Stimulated activated CD4-positive, alpha-beta T cell treated with anti-CD3 and anti-CD28 coated beads, Interleukin-1b, Interleukin-23, amount 100 ng/mL, for 24 hours (primary cell): ENCODE results near the gene HECTD2.
"Not testable (repeated sequence)": the region's sequence is repeated elsewhere in the genome, so short reads cannot be mapped to it uniquely, and the experiment has no call there.

Experiments used
- DNase-seq, 4 experiments: peaks; one replicate each; pipeline ENCODE4 v3.0.0-alpha.2; 2020; ENCODE audit warnings: low read depth in 4 of 4, low spot score in 1 of 4

The HECTD2 gene

DNA sequence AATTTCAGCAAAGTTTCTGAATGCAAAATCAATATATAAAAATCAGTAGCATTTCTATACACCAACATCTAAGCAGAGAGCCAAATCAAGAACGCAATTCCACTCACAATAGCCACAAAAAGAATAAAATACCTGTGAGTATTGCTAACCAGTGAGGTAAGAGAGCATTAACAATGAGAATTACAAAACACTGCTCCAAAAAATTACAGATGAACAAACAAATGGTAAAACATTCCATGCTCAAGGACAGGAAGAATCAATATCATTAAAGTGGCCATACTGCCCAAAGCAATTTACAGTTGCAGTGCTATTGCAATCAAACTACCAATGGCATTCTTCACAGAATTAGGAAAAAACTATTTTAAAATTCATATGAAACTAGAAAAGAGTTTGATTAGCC lies 61.5 kb downstream of the HECTD2 start:
- no peak for DNase-seq

DNA sequence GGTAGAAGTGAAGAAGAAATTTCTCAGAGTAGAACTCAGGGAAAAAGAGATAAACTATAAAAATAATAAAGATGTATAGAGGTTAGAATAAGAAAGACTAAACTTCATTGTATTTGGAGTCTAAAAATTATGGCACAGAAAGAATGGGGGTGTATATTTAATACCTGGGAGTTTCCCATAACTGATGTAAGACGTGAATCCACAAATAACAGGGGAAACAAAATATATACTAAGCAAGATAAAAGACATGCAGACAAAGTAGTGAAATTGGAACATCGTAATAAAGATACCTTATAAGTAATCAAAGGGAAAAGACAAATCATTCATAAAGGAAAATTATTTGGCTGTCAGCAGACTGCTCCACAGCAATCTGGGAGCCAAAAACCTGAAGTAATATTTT lies 62.8 kb downstream of the HECTD2 start:
- DNase-seq: no peak

- DNase-seq: no peak
Observed at GRCh38 chr10:91474009-91474408, 63.9 kb downstream of the HECTD2 start.

DNA sequence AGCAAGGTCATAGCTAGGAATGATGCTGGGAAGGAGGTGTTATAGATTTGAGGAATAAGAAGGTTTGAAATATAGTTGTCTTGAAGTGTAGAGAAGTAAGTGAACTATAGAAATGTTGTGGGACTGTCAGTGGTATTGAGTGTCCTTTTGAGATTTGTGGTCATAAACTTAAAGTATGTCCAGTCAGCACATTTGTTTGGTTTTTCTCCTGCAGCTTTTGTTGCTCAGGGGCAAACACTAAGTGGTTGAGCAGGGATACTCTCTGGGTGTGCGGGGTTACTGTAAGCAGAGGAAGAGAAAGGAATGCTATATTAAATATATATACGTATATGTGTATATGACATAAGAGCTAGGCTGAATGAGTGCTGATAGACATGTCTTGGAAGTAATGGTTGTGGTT lies 67.1 kb downstream of the HECTD2 start:
- DNase-seq: no peak

- no peak for DNase-seq
Observed at GRCh38 chr10:91479583-91479982, 69.4 kb downstream of the HECTD2 start.

GRCh38 chr10:91487911-91488582 lies 77.9 kb downstream of the HECTD2 start:
- no peak for DNase-seq

GRCh38 chr10:91493313-91493712 lies 83.2 kb downstream of the HECTD2 start:
- DNase-seq: no peak

GRCh38 chr10:91495402-91495801 lies 85.3 kb downstream of the HECTD2 start:
- no peak for DNase-seq

GRCh38 chr10:91496016-91496415 lies 85.9 kb downstream of the HECTD2 start:
- no peak for DNase-seq

GRCh38 chr10:91511549-91512330 lies 101.6 kb downstream of the HECTD2 start:
- DNase-seq: no peak

- DNase-seq: no peak
Observed at GRCh38 chr10:91512458-91512857, 102.3 kb downstream of the HECTD2 start.

- DNase-seq: no peak
Observed at GRCh38 chr10:91513598-91514424, 103.7 kb downstream of the HECTD2 start.

GRCh38 chr10:91514787-91515186 lies 104.6 kb downstream of the HECTD2 start:
- no peak for DNase-seq

DNA sequence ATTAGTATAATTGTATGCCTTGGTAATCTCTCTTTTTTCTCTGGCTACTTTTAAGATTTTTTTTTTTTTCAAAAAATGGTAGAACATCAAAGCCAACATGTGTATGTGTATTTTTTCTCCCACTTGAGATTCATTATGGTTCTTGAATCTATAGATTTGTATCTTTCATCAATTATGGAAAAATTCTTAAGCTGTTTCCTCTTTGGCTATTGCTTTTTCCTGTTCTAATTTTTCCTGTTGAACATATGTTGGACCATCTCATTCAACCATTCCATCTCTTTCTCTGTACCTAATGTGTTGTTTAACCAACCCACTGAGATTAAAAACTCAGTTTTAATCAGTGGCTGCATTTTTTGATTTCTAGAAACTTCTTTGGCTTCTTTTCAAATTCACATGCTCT lies 107.2 kb downstream of the HECTD2 start:
- DNase-seq: no peak

DNA sequence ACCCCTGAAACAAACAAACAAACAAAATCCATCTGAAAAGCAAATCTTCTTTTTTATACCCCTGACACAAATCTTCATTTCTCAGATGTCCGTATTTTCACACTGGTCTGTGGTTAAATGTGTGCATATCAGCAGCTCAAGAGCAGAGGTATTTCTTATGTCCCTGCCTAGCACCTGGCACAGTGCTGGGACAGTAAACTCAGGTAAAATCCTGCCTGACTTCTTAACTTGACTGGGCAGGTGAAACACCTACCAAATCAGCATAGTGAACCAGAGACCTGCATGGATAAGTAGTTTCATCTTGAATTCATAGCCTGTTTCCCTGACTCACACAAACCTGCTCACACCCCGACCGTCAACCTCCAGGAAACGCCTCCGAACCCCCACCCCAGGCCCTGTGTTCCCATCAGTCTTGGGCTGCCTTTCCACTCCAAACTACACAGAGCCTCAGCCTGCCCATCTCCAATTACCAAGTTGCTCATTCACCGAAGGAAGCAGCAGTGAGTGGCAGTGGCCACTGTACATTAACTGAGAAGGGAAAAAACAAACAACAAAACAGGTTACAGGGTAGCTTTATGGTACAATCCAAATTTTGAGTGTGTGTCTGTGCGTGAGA lies 109.9 kb downstream of the HECTD2 start:
- no peak for DNase-seq

DNA sequence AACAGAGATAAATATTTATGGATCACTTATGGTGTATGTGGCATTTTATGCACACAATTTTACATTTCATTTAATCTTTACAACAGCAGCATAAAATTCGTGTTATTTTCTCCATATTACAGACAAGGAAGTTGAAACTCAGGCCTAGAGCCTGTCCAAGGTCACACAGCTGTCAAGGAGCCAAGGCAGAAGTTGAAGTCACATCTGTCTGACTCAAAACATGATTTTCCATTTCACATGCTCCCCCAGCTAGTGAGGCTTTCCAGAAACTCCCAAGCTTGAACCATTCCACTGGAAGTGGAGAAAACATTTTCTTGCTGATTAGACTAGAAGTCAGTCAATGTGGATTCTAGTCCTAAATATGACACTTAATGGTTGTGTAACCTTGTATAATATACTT lies 110.5 kb downstream of the HECTD2 start:
- no peak for DNase-seq

DNA sequence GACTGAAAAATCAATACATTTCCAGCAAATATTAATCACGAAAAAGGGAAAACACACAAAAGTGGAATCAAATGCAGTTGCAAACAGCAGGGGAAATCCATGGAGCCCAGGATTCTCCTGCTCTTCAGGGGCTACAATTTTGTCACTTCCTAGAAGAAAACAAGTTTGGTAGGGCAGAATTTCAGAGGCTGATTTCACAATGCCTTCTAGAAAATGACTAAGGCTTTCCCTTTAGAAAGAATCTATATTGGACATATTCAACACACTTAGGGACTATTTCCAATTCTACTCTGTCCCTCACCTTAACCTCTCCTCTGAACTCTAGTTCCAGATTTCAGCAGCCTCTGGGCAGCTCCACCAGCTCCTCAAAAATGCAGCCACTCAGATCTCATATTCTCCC lies 111.3 kb downstream of the HECTD2 start:
- no peak for DNase-seq

GRCh38 chr10:91525896-91526712 lies 116.0 kb downstream of the HECTD2 start:
- no peak for DNase-seq

- no peak for DNase-seq
Observed at GRCh38 chr10:91528080-91528479, 117.9 kb downstream of the HECTD2 start.

GRCh38 chr10:91528768-91529167 lies 118.6 kb downstream of the HECTD2 start:
- no peak for DNase-seq

GRCh38 chr10:91534789-91535188 lies 124.6 kb downstream of the HECTD2 start:
- not testable (repeated sequence) for DNase-seq
